Measurements from ENCODE around the gene ST6GALNAC4.

ST6GALNAC4 gene

GRCh38 chr9:127860260-127860659 is 56.6 kb downstream of the ST6GALNAC4 start:
- no peaks in the 10 kb centered on the region for H3K27me3 ChIP-seq (ENCODE audit: low read depth, low read length)
- H3K4me1 ChIP-seq (ENCODE audit: low read length): no peaks in the 10 kb centered on the region
- no peak overlapping the region for H3K4me3 ChIP-seq (ENCODE audit: low read length)
- no peak overlapping the region for H3K27ac ChIP-seq (ENCODE audit: low read length)
- no peak overlapping the region for H2AFZ ChIP-seq (ENCODE audit: low read depth, low read length)
- H3K9ac ChIP-seq (ENCODE audit: low read length): no peak overlapping the region
- no peaks in the 10 kb centered on the region for H3K9me3 ChIP-seq (ENCODE audit: insufficient read depth, low read length)
- H3K36me3 ChIP-seq (replicated peaks; ENCODE audit: low read depth, low read length): no peaks in the 10 kb centered on the region
- TF ChIP-seq, protein P1, sequence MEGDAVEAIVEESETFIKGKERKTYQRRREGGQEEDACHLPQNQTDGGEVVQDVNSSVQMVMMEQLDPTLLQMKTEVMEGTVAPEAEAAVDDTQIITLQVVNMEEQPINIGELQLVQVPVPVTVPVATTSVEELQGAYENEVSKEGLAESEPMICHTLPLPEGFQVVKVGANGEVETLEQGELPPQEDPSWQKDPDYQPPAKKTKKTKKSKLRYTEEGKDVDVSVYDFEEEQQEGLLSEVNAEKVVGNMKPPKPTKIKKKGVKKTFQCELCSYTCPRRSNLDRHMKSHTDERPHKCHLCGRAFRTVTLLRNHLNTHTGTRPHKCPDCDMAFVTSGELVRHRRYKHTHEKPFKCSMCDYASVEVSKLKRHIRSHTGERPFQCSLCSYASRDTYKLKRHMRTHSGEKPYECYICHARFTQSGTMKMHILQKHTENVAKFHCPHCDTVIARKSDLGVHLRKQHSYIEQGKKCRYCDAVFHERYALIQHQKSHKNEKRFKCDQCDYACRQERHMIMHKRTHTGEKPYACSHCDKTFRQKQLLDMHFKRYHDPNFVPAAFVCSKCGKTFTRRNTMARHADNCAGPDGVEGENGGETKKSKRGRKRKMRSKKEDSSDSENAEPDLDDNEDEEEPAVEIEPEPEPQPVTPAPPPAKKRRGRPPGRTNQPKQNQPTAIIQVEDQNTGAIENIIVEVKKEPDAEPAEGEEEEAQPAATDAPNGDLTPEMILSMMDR (IDR thresholded peaks at IDR 0.05; ENCODE audit: low read depth, low read length): no peak
- no peak for TF ChIP-seq EZH2phosphoT487 (IDR thresholded peaks at IDR 0.05; ENCODE audit: low read depth)
- H4K20me1 ChIP-seq (ENCODE audit: insufficient read depth, low read length): no peaks in the 10 kb centered on the region
- H3K79me2 ChIP-seq (ENCODE audit: low read length): no peaks in the 10 kb centered on the region
- H3K4me2 ChIP-seq (ENCODE audit: low read length): no peak overlapping the region

DNA sequence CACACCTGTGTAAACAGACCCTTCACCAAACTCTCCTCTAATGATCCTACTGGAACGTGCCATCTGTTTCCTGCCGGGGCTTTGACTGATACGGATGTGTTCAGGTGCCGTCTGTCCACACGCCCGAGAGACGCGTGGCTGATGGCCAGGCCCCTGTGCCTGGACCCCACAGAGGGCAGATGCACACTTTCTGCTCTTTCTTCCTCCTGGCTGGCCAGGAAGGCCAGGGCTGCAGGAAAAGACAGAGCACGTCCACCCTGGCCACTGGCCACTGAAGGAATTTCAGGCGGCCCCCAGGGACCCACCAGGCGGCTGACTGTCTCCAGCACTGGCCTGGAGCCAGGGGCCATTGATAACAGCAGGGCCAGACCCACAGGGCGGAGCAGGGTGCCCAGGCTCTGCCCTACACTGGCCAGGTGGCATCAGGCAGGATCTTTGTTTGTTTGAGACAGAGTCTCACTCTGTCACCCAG is 58.8 kb downstream of the ST6GALNAC4 start:
- Histone ChIP-seq H3K27ac (ENCODE audit: low read length) (no peak overlapping the region), H3K9ac (ENCODE audit: low read length) (no peak overlapping the region), H3K36me3 (replicated peaks; ENCODE audit: low read depth, low read length) (no peaks in the 10 kb centered on the region), H3K9me3 (ENCODE audit: insufficient read depth, low read length) (no peaks in the 10 kb centered on the region), H4K20me1 (ENCODE audit: insufficient read depth, low read length) (no peaks in the 10 kb centered on the region), H3K4me3 (ENCODE audit: low read length) (no peak overlapping the region), H2AFZ (ENCODE audit: low read depth, low read length) (no peak overlapping the region), H3K4me1 (ENCODE audit: low read length) (no peaks in the 10 kb centered on the region), H3K27me3 (ENCODE audit: low read depth, low read length) (no peaks in the 10 kb centered on the region), H3K79me2 (ENCODE audit: low read length) (no peaks in the 10 kb centered on the region), H3K4me2 (ENCODE audit: low read length) (no peak overlapping the region)
- TF ChIP-seq, protein P1 (IDR thresholded peaks at IDR 0.05; ENCODE audit: low read depth, low read length): no peak
- no peak for TF ChIP-seq EZH2phosphoT487 (IDR thresholded peaks at IDR 0.05; ENCODE audit: low read depth)
